SK-N-SH treated with all-trans-retinoic acid at 6 μM for 48 hours (cell line): Measurements from ENCODE around the gene DGAT2.

Experiments
- PPARA ChIP-seq: fragments of 250-450 bp; sonication (Bioruptor Pico); IDR thresholded peaks from 2 replicates; pipeline ENCODE4 v1.5.0; 2020; ENCODE audit warnings: mild to moderate bottlenecking, borderline replicate concordance
- RARB ChIP-seq: fragments of 250-450 bp; sonication (Bioruptor Pico); IDR thresholded peaks from 2 replicates; pipeline ENCODE4 v1.8.0; 2021; ENCODE audit warnings: mild to moderate bottlenecking, moderate library complexity
- TCF4 ChIP-seq: fragments of 250-450 bp; sonication (Bioruptor Pico); IDR thresholded peaks from 2 replicates; pipeline ENCODE4 v1.8.0; 2021; ENCODE audit warnings: mild to moderate bottlenecking, moderate library complexity, borderline replicate concordance
- ZFP3 ChIP-seq: fragments of 250-450 bp; sonication (Bioruptor Pico); IDR thresholded peaks from 2 replicates; pipeline ENCODE4 v1.5.0; 2020; ENCODE audit warnings: mild to moderate bottlenecking, moderate library complexity
- TF ChIP-seq, protein P1 (sequence below): fragments of 250-450 bp; sonication (Bioruptor Pico); IDR thresholded peaks from 2 replicates; pipeline ENCODE4 v1.5.1; 2020; ENCODE audit warnings: low read depth, mild to moderate bottlenecking, moderate library complexity
- TF ChIP-seq, protein P2 (sequence below): fragments of 250-450 bp; sonication (Bioruptor Pico); IDR thresholded peaks from 2 replicates; pipeline ENCODE4 v1.8.0; 2020; ENCODE audit warnings: mild to moderate bottlenecking, moderate library complexity, borderline replicate concordance

DNA sequence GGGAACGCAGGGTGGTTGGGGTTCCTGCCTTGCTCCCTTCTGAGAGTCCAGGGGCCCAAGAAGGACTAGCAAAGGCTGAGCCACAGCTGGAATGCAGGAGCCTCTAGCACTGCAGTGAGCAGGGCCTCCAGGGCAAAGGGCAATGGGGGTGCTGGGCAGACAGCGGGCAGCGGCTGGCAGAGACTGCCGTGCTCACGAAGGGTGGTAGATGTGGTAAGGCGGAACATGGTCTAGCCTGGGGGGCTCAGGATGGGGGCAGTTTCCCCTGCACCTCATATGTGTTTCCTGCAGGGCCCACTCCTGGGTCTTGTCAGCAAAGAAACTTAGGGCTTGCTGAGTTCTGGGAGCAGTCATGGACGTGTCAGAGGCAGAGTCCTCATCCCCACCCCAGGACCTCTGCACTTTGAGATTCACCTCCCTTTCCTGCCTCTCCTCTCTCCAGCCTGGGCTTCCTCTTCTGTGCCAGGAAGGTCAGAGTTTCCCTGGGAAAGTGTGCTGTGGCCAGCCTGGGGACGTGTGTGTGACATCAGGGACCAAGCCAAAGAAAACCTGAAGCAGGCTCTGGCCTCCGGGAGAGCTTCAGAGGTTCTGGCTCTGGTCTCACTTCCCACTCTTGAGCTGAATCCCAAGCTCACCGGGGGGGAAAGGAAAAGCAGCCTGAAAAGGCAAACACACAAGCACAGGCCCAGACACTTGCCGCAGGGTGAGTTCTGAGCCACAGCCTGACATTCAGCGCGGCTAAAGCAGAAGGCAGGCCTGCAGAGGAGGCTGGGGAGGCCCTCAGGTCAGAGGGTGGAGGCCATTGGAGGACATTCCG, 46.5 kb upstream of the DGAT2 start:
- TF ChIP-seq ZFP3 (CRISPR knock-in tag) (no peak), TCF4 (no peak), PPARA (CRISPR knock-in tag) (no peak), RARB (CRISPR knock-in tag) (no peak)
- TF ChIP-seq, protein P1, sequence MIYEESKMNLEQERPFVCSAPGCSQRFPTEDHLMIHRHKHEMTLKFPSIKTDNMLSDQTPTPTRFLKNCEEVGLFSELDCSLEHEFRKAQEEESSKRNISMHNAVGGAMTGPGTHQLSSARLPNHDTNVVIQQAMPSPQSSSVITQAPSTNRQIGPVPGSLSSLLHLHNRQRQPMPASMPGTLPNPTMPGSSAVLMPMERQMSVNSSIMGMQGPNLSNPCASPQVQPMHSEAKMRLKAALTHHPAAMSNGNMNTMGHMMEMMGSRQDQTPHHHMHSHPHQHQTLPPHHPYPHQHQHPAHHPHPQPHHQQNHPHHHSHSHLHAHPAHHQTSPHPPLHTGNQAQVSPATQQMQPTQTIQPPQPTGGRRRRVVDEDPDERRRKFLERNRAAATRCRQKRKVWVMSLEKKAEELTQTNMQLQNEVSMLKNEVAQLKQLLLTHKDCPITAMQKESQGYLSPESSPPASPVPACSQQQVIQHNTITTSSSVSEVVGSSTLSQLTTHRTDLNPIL (CRISPR knock-in tag) = no peak
- TF ChIP-seq, protein P2, sequence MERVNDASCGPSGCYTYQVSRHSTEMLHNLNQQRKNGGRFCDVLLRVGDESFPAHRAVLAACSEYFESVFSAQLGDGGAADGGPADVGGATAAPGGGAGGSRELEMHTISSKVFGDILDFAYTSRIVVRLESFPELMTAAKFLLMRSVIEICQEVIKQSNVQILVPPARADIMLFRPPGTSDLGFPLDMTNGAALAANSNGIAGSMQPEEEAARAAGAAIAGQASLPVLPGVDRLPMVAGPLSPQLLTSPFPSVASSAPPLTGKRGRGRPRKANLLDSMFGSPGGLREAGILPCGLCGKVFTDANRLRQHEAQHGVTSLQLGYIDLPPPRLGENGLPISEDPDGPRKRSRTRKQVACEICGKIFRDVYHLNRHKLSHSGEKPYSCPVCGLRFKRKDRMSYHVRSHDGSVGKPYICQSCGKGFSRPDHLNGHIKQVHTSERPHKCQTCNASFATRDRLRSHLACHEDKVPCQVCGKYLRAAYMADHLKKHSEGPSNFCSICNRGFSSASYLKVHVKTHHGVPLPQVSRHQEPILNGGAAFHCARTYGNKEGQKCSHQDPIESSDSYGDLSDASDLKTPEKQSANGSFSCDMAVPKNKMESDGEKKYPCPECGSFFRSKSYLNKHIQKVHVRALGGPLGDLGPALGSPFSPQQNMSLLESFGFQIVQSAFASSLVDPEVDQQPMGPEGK = no peak
